OCI-M2 (cell line): ENCODE results near the gene AGER.
A peak's percentile ranks its signal among the peaks of the same experiment; 100 is the strongest.
"Not testable (repeated sequence)": the region's sequence is repeated elsewhere in the genome, so short reads cannot be mapped to it uniquely, and the experiment has no call there.

Source experiments
- DNase-seq: peaks from one replicate; lab custom pipeline; 2025; ENCODE audit not compliant: unreplicated experiment; lab: John Stamatoyannopoulos, UW

Gene AGER

DNA sequence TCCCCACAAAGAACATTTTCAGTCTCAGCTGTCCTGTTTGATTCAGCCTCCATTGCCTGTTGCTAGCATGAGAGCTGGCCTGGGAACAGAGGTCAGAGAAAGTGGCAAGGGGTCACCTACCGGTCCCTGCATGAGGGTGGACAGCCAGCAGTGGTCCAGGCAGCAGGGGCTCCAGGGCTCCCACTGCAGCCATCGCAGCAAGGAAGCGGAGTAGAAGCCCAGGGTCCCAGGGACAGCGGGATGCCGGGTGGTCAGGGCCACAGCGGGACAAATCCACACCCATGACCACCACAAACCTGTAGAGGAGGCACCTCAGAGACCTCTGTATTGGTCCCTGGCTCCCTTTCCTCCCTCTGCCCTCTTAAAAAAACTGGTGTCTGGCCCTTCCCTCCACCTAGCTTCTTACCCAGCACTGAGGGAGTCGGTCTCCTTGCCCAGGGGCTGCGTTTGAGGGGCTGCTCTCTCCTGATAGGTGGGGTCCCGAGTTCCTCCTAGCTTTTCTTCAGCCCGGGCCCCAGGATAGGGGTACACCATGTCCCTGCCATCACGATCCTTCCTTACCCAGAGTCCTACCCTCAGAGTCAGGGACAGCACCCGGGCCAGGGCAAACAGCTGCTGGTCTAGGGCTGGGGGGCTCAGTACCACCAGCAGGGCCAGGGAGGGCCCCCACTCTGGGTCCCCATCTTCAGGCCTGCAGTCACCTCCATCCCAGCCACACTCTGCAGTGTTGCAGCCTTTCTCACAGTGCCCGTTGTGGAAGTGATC, 16.8 kb upstream of the AGER start:
- no peak for DNase-seq

DNA sequence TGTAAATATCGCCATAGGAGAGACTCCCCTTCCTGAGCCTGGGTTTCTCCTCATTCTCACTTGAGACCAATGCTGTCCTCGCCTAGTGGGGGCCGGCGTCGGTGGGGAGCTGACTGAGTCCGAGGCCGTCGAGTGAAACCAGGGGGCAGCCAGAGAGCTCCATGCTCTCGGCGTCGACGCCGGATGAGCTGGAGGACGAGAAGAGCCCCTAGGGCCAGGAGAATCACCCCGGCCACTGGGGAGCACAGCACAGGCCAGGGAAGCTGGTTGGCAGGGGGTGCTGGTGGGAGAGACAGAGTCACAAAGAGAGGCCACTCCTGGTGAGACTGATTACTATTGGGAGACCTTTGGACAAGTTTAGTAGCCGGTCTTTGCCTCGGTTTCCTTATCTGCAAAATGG, 14.8 kb upstream of the AGER start:
- no peak for DNase-seq

DNA sequence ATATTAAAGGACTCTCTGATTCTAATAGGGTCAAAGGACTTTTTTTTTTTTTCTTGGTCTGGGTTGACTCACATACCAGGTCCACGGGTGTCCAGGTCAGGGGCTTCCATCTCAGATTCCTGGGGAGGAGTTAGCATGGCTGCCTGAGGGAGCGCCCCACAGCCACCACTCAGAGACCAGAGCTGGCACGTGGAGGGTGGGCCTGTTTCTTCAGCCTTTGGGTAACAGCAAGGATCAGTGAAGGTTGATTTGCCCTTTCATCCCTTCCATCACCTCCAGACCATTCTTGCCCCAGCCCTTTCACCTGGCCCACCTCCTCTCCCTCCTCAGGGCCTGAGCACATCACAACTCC, 14.3 kb upstream of the AGER start:
- no peak for DNase-seq

DNA sequence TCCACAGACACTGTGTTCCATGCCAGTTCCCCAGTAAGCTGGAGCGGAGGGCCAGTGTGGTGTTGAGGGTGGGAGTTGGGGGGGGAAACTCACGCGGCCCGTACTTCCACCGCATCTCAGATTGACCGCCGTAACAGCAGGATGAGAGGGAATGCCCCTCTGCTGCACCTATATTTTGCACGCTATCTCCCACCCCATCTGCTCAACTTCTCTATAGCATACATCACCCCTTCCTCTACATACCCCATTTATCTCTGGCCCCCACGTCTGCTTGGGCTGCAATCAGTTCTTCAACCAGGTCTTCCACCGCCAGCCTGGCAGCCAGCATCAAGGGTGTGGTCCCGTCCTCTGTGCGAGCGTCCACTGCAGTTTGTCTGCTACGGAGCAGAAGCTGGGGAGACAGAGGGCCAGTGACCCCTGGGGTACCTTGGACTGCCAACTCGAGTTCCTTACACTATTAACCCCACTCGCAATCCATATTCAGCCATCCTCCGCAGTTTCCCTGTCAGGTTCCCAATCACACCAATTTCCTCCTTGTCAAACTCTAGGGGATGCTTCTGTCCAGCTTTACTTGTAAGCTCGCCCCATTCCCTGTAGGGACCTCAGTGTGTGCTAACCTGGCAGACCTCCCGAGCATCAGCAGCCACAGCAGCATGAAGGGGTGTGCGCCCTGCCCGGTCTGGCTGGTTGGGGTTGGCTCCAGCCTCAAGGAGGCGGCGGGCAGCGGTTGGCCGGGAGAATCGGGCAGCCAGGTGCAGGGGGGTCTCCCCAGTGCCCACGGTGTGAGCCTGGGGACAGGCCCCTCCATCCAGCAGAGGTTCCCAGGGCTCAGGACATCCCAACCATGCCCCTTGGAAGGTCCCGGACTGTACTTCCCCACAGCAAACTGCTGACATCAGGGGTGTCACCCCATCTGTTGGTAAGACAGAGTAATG, 12.9 kb upstream of the AGER start:
- DNase-seq: no peak

DNA sequence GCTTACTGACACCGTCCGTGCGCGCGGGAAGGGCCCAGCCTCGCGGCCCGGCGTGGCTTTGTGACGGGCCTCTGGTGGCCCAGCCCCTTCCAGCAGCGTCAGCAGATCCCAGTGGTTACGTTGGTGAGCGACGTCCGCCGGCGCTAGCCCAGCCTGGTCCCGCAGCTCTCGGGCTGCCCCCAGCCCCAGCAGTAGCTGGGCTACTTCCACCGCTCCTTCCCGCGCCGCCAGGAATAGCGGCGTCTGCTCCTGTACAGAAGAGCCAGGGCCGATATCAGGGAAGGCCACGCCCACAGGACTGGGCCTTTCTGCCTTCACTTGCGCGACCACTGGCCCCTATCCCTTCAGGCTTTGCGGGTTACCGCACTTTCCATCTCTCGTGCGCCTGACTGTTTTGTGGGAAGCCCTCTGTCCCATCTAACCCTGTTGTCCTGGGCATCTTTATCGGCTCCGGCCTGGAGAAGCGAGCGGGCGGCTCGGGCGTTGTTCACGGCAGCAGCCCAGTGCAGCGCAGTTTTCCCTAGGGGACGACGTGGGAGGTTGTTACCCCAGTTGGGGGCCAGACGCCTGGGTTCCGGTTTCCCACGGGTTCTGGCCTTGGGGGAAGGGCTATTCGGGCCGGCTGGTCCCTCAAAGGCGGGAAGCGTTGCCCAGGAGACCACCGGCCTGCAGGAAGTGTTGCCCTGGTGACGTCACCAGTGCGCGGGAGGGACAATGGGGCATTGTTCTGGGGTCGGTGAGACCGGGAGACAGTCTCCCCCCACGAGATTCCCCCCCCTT, 12.0 kb upstream of the AGER start:
- no peak for DNase-seq

DNA sequence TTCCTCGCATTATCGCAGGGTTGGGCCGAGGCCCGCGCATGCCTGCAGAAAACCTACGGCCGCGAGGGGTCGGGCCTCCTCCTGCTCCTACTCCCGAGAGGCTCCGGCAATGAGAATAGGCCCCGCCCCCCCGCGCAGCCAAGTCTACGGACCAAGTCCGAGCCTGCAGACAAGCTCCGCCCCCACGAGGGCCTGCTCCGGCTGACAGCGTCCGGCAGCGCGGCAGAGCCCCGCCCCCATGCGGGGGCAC, 11.5 kb upstream of the AGER start:
- DNase-seq: peak; percentile 96

DNA sequence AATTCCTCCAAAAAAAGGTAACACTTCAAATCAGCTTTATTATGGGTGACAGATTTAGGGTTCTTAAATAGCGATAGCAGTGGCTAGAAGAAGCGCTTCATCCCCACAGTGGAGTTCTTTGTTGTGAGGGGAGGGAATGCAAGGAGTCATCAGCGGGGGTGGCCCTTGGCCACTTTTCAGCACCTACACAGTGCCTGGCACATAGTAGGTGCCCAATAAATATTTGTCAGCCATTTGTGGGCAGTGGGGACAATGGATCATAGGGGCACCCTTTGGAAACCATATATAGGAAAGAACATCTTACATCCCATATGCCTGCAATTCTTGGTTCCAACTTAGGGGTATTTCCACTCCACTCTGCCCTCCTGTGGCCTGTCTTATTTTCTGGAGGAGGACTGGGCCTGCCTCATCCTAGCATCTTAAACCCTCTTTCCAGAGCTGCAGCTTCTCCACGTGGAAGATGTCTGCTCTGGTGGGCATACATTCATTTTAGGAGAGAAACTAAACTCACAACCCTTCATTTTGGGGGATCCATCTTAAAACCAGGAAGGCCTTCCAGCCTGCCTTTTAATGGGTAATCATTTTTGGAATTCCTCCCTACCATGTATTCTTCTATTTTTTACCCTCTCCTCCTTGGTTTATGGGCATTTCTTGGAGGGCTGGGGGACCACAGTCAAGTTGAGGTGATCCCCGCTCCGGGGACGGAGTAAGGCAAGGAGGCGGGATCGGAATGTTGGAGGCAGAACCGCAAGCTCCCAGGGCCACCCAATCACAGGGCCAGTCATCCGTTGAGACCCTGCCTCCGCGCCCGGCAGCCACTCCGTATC, 11.0 kb upstream of the AGER start:
- no peak for DNase-seq

DNA sequence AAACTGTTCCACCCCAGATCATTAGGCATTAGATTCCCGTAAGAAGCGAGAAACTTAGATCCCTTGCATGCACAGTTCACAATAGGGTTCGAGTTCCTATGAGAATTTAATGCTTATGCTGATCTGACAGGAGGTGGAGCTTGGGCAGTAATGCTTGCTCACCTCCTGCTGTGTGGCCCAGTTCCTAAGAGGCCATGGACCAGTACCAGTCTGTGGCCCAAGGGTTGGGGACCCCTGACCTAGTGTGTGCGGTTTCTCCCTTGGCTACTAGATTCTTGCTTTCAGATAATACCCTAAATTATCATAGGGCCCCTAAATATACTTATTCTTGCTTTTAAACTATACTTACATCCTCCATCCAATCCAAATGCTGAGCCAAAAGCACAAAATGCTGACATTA, 10.3 kb upstream of the AGER start:
- no peak for DNase-seq

DNA sequence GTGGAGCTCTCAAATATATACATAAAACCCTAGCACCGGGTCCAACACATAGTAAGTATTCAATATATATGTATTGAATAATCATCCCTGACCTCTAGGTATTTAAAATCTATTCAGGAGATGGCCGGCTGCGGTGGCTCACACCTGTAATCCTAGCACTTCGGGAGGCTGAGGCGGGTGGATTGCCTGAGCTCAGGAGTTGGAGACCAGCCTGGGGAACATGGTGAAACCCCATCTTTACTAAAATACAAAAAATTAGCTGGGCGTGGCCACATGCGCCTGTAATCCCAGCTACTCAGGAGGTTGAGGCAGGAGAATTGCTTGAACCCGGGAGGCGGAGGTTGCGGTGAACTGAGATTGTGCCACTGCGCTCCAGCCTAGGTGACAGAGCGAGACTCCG, 9.0 kb upstream of the AGER start:
- DNase-seq: not testable (repeated sequence)

DNA sequence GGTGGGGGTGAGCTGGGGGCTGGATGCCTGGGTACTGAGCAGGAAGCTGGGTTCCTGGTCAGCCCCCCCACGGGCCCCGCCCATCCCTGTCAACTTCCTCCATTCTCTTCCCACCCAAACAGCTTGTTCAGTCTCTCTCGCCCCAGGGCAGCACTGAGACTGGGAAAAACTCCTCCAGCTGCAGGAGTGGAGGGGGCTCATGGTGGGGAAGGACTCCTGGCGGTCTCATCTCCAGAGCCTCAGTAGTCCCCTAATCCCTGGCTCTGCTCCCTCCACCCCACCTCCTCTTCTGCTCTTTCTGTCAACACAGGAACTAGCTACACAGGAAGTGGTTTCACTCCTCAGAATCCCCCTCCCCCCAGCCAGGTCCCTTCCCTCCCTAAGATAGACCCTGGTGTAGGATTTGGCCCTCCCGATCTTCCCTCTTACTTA, 8.6 kb upstream of the AGER start, which contains the start of gene GPSM3:
GPSM3 (minus strand) TSS at position 36 of the 432 bp plus-strand sequence. CDS start 130 bp downstream, outside the sequence.
- peak; percentile 91 for DNase-seq

DNA sequence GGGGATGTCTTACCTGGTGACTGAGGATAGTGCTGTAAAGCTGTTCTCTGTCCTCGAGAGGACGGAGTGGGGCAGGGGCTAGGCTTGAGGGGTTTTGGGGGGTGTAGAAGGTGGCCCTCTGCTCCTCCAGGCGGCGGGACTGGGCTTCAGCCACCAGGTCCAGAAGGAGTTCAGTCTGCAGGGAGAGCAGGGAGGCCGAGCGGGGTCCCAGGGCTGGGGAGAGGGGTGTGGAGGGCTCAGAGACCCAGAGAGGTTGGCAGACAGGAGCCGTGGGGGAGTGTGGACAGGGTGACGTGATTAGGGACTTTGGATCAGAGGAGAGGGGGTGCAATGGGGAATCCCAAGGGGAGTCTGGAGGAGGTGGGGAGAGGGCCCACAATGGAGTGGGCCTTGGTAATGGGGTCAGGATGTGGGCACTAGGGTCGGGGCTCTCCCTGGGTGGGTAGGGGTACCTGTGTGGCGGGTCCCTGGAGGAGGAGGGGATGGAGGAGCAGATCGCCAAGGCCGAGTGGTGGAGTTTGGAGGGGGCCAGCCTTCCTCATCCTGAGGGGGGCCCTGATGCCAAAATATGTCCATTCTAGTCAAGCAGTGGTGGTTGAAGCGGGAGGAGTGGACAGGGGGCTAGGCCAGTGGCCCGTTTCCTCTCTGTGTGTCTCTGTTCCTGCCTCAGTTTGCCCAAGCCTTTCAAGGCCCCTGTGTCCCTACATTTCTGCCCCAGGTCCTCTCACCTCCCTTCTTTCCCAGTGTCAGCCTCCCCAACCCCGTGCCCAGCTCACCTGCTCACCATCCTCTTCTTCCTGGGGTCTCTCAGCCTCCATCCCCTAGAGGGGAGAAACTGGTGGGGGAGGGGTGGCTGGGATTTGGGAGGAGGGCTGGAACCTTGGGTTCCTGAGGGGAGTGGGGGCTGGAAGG, 7.9 kb upstream of the AGER start:
- no peak for DNase-seq

DNA sequence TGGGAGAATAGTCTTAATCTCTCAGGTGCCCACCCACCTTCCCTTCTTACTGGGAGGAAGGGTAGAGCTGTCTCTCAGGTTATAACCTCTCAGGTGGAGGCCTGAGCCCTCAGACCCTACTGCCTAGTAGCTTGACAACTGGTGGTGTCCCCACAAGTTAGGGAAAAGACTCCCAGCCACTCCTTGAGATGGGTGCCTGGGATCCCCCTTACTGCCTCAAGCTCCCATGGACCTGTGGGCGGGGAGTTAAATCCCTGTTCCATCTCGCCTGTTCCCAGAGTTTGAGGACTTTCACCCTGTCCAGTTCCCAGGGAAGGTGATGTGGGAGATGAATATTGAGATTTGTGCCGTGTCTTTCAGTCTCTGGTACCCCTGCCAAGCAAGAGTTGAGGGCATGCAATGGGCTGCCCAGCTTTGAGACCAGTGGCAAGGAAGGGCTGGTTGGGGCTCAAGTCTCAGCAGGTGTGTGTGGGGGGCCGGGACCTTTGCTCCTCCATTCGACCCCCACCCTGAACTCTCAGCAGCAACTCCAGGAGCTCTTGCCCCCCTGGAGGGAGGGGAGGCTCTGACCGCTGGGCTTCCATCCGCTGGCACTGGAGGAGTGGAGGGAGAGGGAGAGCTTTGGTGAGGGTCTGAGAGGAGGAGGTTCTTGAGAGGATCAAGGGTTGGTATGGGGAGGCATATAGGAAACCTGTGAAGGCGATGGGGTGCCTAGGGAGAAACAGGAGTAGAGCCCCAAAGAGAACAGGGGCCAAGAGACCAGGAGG, 7.0 kb upstream of the AGER start:
- DNase-seq: no peak

DNA sequence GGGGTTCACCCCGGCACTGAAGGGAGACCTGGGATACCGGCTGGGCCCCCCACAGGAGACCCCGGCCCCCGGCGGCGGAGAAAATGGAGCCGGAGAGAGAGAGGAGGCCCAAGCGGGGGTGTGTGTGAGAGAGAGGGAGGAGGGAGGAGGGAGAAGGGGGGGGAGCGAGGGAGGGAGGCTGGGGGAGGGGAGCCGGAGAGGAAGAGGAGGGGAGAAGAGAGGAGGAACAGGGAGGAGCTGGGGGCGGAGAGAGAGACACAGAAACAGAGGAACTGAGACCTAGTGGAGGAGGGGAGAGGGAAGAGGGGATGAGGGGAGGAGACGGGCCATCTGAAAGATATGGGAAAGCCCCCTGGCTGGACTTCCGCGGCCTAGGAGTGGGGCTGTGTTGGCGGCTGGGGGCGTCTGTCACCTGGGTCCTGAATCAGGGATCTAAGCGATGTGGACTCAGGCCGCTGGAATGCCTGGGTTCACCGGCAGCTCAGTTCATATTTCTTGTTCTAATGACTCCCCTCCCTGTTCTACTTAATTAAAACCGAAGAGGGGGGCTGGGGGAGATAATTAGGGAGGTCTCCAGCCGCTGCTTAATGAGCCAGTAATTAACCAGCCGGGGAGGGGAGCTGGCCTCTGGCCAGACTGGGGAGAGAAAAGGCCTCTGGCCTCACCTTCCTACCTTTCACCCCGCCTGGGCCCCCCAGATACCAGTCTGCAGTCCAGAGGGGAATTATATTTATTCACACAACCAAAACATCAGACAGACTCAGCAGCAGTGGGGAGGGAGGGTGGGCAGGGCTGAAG, 6.2 kb upstream of the AGER start, which contains the start of gene PBX2:
PBX2 (minus strand) TSS at position 149 of the 798 bp plus-strand sequence. CDS start 287 bp downstream, outside the sequence.
- DNase-seq: peak; percentile 84

DNA sequence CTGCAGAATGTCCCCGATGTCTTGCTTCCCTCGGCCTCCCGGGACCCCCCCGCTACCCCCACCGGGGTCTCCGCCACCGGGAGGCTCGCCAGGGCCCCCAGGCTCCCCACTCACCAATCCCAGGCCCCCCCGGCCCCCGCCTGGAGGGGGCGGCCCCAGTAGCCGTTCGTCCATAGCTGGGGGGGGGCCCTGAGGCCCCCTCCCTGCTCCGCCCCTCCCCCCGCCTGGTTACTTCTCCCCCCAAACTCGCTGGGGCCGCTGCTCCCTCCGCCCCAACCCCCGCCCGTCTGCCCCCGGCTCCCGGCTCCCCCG, 5.6 kb upstream of the AGER start:
- DNase-seq: no peak

DNA sequence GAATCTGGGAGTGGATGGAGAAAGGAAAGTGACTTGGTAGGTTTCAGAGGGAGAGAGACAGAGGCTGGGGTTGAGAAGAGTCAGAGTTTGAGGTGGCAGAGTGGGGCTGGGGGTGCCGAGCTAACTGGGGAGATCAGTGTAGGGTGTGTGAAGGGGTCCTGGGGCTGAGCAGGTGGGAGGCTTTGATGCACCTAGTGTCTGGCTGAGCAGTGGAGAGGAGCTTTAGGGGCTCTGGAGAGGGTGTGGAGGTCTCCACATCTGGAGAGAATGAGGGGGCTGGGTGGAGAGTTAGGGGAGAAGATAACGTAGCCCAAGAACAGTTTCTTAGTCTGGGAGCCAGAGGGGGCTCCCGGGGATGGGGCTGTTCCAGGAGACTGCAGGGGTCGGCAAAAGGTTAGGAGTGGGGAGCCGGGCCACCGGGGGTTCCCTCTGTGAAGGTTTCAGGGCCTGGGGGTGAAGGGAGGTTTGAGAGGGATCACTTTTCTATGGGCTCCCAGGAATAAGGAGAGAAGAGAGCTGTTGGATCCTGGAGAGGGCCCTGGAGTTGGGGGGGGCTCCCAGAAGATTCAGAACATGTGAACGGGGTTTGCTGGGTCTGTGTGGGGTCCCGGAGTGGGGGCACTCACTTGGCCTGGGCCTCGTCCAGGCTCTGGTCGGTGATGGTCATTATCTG, 5.2 kb upstream of the AGER start:
- no peak for DNase-seq

DNA sequence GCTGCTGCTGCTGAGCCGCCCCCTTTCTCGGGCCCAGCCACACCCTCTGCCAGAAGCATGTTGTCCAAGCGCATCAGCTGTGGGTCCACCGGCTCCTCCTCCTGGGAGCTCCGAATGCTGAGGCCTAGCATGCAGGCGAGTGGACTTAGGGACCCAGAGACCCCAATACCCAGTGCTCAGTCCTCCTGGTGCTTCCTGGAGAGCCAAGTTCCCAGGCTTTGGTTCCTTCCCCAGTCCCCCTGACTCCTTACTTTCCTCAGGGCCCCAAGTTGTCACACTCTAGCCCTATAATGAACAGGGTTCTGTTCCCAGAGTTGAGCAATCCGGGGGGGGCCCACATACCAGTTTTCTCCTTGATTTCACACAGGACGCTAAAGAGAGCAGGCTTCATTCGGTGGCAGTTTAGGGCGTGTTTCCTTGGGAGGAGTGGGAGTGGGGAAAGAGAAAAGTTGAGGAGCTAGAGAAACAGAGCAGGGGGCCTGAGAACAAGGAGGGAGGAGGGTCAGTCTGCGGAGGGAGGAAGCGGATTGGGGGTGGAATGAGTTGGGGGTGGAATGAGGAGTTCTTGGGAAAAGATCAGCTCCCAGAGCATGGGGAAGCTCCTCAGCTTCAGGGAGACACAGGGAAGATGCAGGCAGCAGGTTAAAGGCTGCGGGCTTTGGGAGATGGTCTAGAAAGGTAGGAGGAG, 4.5 kb upstream of the AGER start:
- DNase-seq: no peak

DNA sequence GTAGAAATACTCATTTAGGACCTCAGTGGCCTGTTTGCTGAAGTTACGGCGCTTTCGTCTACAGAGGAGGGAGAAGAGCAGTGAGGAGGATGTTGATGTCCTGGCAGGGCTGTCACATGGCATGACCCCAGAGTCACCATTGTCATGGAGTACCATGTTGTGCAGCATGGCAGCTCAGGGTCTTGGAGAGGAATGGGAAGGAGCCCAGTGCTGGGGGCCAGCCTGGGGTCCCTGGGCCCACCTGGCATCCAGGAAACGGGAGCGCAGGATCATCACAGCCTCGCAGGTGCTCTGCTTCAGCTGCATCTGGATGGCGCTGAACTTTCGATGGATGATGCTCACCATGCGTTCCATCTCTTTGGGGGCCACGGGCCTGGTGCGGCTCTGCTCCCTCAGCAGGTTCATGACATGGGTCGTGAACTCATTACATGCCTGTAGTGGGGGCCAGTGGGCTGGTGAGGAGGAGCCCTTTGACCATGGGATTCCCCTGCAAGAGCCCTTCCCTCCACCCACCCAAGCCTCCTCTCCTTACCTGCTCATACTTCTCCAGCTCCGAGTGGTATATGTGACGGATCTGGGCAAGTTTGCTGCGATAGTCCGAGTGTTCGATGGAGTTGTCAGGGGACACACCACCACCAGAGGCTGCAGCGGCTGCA, 3.8 kb upstream of the AGER start:
- not testable (repeated sequence) for DNase-seq
